Measurements from ENCODE around the gene SUGCT. TPM values are rescaled to one million over a fixed set of nuclear protein-coding genes. Genes with fewer than 3 reads are reported as not detected.

Gene SUGCT
- total RNA-seq, 1 experiment from 2014 or later, result 4.6 TPM

DNA sequence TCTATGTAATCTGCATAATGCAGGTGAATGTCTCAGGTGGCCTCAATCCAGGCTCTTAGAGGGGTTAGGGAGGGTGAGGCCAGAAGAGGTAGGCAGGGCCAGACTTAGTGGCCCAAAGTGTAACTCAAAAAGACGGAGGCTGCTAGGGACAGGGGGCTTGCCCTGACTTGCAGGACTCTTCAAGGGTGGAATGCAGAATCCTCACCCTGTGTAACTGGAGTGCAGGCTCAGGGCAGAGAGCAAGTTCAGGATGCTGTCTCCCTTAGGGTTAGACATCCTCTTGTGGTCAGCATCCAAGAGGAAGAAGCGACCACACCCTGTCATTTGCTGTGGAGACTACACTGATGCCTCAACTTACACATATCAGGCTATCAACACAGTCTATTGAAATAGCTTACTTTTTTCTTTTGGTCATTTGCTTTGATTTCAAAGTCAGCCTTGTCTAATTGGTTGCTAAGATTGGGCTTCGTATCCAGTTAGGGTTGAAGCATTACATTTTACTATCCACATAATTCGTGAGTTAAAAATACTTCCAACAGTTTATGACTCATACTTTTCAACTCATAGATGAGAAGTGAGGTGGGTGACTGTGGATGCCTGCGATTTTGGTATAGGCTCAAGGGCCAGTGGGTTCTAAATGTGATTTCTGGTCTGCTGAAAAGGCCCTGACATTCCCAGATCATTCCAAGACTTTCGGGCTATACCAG is 563.6 kb downstream of the SUGCT start:
- no peaks in the 10 kb centered on the region for H3K9me3 Mint-ChIP-seq
- peaks cover 45% of the 10 kb centered on the region for H3K4me1 Mint-ChIP-seq
- TF ChIP-seq JUN (CRISPR knock-in tag; IDR thresholded peaks at IDR 0.05) (no peak), NR2C2 (CRISPR knock-in tag; IDR thresholded peaks at IDR 0.05) (no peak)
- TF ChIP-seq, protein P1, sequence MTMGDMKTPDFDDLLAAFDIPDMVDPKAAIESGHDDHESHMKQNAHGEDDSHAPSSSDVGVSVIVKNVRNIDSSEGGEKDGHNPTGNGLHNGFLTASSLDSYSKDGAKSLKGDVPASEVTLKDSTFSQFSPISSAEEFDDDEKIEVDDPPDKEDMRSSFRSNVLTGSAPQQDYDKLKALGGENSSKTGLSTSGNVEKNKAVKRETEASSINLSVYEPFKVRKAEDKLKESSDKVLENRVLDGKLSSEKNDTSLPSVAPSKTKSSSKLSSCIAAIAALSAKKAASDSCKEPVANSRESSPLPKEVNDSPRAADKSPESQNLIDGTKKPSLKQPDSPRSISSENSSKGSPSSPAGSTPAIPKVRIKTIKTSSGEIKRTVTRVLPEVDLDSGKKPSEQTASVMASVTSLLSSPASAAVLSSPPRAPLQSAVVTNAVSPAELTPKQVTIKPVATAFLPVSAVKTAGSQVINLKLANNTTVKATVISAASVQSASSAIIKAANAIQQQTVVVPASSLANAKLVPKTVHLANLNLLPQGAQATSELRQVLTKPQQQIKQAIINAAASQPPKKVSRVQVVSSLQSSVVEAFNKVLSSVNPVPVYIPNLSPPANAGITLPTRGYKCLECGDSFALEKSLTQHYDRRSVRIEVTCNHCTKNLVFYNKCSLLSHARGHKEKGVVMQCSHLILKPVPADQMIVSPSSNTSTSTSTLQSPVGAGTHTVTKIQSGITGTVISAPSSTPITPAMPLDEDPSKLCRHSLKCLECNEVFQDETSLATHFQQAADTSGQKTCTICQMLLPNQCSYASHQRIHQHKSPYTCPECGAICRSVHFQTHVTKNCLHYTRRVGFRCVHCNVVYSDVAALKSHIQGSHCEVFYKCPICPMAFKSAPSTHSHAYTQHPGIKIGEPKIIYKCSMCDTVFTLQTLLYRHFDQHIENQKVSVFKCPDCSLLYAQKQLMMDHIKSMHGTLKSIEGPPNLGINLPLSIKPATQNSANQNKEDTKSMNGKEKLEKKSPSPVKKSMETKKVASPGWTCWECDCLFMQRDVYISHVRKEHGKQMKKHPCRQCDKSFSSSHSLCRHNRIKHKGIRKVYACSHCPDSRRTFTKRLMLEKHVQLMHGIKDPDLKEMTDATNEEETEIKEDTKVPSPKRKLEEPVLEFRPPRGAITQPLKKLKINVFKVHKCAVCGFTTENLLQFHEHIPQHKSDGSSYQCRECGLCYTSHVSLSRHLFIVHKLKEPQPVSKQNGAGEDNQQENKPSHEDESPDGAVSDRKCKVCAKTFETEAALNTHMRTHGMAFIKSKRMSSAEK (CRISPR knock-in tag; IDR thresholded peaks at IDR 0.05; ENCODE audit: borderline replicate concordance), result no peak
- TF ChIP-seq, protein P2, sequence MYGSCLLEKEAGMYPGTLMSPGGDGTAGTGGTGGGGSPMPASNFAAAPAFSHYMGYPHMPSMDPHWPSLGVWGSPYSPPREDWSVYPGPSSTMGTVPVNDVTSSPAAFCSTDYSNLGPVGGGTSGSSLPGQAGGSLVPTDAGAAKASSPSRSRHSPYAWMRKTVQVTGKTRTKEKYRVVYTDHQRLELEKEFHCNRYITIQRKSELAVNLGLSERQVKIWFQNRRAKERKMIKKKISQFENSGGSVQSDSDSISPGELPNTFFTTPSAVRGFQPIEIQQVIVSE (CRISPR knock-in tag; IDR thresholded peaks at IDR 0.05; ENCODE audit: borderline replicate concordance), result no peak
- TF ChIP-seq, protein P3, sequence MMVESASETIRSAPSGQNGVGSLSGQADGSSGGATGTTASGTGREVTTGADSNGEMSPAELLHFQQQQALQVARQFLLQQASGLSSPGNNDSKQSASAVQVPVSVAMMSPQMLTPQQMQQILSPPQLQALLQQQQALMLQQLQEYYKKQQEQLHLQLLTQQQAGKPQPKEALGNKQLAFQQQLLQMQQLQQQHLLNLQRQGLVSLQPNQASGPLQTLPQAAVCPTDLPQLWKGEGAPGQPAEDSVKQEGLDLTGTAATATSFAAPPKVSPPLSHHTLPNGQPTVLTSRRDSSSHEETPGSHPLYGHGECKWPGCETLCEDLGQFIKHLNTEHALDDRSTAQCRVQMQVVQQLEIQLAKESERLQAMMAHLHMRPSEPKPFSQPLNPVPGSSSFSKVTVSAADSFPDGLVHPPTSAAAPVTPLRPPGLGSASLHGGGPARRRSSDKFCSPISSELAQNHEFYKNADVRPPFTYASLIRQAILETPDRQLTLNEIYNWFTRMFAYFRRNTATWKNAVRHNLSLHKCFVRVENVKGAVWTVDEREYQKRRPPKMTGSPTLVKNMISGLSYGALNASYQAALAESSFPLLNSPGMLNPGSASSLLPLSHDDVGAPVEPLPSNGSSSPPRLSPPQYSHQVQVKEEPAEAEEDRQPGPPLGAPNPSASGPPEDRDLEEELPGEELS (CRISPR knock-in tag; IDR thresholded peaks at IDR 0.05), result no peak
- ChIA-PET CTCF (no interaction called here), POLR2A (no interaction called here)
- no peak overlapping the region for H3K4me3 Mint-ChIP-seq
- H3K27ac Mint-ChIP-seq, result no peak overlapping the region
- H3K27me3 Mint-ChIP-seq (ENCODE audit: low read depth), result no peaks in the 10 kb centered on the region
- ATAC-seq, result no peak
- H3K36me3 Mint-ChIP-seq, result no peaks in the 10 kb centered on the region
- no peak for DNase-seq (ENCODE audit: low spot score)

DNA sequence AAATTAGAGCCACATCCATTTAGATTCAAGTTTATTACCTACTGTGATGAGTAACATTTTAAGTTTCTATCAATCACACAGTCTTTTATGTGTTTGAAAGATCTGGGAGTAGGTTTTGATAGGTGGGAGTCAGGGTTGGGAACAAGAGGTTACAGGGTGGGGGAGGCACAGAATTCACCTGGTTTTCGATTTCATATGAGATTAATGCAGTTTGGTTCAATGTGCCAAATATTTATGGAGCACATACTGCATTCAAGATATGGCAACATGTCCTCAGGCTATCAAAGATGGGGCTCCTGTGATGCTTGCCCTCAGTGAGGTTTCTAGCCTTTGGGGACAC is 564.1 kb downstream of the SUGCT start:
- no peaks in the 10 kb centered on the region for H3K36me3 Mint-ChIP-seq
- H3K9me3 Mint-ChIP-seq, result no peaks in the 10 kb centered on the region
- H3K27ac Mint-ChIP-seq, result no peak overlapping the region
- ATAC-seq (no peak), DNase-seq (ENCODE audit: low spot score) (no peak)
- ChIA-PET POLR2A (no interaction called here), CTCF (no interaction called here)
- TF ChIP-seq ZBTB21 (CRISPR knock-in tag; IDR thresholded peaks at IDR 0.05; ENCODE audit: borderline replicate concordance), result no peak
- no peak for TF ChIP-seq NFE2L1 (CRISPR knock-in tag; IDR thresholded peaks at IDR 0.05)
- TF ChIP-seq, protein P4, sequence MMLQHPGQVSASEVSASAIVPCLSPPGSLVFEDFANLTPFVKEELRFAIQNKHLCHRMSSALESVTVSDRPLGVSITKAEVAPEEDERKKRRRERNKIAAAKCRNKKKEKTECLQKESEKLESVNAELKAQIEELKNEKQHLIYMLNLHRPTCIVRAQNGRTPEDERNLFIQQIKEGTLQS (CRISPR knock-in tag; conservative IDR thresholded peaks at IDR 0.05), result no peak
- TF ChIP-seq, protein P5, sequence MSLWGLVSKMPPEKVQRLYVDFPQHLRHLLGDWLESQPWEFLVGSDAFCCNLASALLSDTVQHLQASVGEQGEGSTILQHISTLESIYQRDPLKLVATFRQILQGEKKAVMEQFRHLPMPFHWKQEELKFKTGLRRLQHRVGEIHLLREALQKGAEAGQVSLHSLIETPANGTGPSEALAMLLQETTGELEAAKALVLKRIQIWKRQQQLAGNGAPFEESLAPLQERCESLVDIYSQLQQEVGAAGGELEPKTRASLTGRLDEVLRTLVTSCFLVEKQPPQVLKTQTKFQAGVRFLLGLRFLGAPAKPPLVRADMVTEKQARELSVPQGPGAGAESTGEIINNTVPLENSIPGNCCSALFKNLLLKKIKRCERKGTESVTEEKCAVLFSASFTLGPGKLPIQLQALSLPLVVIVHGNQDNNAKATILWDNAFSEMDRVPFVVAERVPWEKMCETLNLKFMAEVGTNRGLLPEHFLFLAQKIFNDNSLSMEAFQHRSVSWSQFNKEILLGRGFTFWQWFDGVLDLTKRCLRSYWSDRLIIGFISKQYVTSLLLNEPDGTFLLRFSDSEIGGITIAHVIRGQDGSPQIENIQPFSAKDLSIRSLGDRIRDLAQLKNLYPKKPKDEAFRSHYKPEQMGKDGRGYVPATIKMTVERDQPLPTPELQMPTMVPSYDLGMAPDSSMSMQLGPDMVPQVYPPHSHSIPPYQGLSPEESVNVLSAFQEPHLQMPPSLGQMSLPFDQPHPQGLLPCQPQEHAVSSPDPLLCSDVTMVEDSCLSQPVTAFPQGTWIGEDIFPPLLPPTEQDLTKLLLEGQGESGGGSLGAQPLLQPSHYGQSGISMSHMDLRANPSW (CRISPR knock-in tag; conservative IDR thresholded peaks at IDR 0.05; ENCODE audit: low read depth), result no peak
- no peak for TF ChIP-seq JAZF1 (CRISPR knock-in tag; IDR thresholded peaks at IDR 0.05)
- TF ChIP-seq PRRX2 (CRISPR knock-in tag; IDR thresholded peaks at IDR 0.05), result no peak
- no peak for TF ChIP-seq TEAD1 (CRISPR knock-in tag; IDR thresholded peaks at IDR 0.05)
- TF ChIP-seq ATF1 (CRISPR knock-in tag; IDR thresholded peaks at IDR 0.05), result no peak
- TF ChIP-seq HMGA2 (CRISPR knock-in tag; IDR thresholded peaks at IDR 0.05), result no peak
- TF ChIP-seq, protein P6, sequence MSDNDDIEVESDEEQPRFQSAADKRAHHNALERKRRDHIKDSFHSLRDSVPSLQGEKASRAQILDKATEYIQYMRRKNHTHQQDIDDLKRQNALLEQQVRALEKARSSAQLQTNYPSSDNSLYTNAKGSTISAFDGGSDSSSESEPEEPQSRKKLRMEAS (CRISPR knock-in tag; IDR thresholded peaks at IDR 0.05), result no peak
- no peak for TF ChIP-seq ESRRA (CRISPR knock-in tag; IDR thresholded peaks at IDR 0.05; ENCODE audit: borderline replicate concordance)
- TF ChIP-seq, protein P7, sequence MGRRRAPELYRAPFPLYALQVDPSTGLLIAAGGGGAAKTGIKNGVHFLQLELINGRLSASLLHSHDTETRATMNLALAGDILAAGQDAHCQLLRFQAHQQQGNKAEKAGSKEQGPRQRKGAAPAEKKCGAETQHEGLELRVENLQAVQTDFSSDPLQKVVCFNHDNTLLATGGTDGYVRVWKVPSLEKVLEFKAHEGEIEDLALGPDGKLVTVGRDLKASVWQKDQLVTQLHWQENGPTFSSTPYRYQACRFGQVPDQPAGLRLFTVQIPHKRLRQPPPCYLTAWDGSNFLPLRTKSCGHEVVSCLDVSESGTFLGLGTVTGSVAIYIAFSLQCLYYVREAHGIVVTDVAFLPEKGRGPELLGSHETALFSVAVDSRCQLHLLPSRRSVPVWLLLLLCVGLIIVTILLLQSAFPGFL (CRISPR knock-in tag; IDR thresholded peaks at IDR 0.05; ENCODE audit: borderline replicate concordance), result no peak
- no peak for TF ChIP-seq ZNF232 (CRISPR knock-in tag; IDR thresholded peaks at IDR 0.05)
- no peak for TF ChIP-seq RELA (CRISPR knock-in tag; IDR thresholded peaks at IDR 0.05; ENCODE audit: borderline replicate concordance)
- no peak for TF ChIP-seq ETV6 (CRISPR knock-in tag; IDR thresholded peaks at IDR 0.05)
- H3K4me1 Mint-ChIP-seq, result peaks cover 41% of the 10 kb centered on the region
- no peak overlapping the region for H3K4me3 Mint-ChIP-seq
- no peaks in the 10 kb centered on the region for H3K27me3 Mint-ChIP-seq (ENCODE audit: low read depth)
